Measurements from ENCODE around the gene OR8D1. TPM values are rescaled to one million over a fixed set of nuclear protein-coding genes. Genes with fewer than 3 reads are reported as not detected.

OR8D1 gene
- total and polyA plus RNA-seq, 9 donors, result not detected

DNA sequence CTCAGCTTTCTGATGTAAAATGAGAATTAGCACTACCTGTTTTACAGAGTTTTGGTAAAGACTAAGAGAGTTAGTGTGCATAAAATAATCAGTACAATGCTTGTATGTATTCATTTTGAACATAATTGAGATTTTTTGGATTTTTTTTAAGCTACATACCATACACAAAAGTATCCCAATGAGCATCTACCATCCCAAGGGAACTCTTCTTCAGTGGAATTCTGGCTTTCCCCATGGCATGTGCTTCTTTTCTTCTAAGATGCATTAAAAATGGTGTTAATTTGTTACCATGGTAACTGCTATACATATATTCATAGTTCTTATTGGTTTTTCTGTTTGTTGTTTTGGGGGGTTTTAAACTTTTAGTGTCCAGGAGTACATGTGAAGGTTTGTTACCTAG, 17.7 kb downstream of the OR8D1 start:
- TF ChIP-seq EP300 (IDR thresholded peaks at IDR 0.05) (no peak), POLR2A (IDR thresholded peaks at IDR 0.05) (no peak)
- TF ChIP-seq, protein P1, sequence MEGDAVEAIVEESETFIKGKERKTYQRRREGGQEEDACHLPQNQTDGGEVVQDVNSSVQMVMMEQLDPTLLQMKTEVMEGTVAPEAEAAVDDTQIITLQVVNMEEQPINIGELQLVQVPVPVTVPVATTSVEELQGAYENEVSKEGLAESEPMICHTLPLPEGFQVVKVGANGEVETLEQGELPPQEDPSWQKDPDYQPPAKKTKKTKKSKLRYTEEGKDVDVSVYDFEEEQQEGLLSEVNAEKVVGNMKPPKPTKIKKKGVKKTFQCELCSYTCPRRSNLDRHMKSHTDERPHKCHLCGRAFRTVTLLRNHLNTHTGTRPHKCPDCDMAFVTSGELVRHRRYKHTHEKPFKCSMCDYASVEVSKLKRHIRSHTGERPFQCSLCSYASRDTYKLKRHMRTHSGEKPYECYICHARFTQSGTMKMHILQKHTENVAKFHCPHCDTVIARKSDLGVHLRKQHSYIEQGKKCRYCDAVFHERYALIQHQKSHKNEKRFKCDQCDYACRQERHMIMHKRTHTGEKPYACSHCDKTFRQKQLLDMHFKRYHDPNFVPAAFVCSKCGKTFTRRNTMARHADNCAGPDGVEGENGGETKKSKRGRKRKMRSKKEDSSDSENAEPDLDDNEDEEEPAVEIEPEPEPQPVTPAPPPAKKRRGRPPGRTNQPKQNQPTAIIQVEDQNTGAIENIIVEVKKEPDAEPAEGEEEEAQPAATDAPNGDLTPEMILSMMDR (IDR thresholded peaks at IDR 0.05), result no peak
- Histone ChIP-seq H3K4me1 (ENCODE audit: insufficient read depth) (no peaks in the 10 kb centered on the region), H3K9me3 (no peaks in the 10 kb centered on the region), H3K36me3 (no peaks in the 10 kb centered on the region), H3K4me3 (no peak overlapping the region), H3K27ac (no peak overlapping the region), H3K27me3 (no peaks in the 10 kb centered on the region)
- intact Hi-C loops (cut with DNase I), result no loop called here
- no peak for DNase-seq

DNA sequence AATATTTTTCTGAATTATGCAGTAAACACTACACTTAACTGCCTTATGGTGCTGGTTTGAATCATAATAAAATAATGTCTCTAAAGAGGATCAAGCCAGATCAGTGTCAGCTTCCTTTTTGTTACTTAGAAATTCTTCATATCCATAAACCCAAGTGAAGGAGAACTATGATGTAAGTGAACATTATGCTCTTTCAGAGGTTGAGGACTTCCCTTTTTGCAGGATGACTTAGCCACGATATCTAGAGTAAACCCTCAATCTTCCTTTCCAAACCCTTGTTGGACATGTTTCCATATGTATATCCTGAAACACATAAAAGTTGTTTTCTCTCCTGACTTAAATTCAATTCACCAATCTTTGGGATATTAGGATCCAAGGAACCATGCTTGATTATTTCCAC, 19.1 kb downstream of the OR8D1 start:
- no peaks in the 10 kb centered on the region for H3K9me3 ChIP-seq
- intact Hi-C loops (cut with DNase I), result no loop called here
- WGBS, 3 donors, result 64 to 76% (median 75%) methylated on average over 1 of the region's 1 CpG
- H3K4me1 ChIP-seq (ENCODE audit: insufficient read depth), result no peaks in the 10 kb centered on the region
- TF ChIP-seq, protein P1 (IDR thresholded peaks at IDR 0.05), result no peak
- no peak for TF ChIP-seq POLR2A (IDR thresholded peaks at IDR 0.05)
- no peak for TF ChIP-seq EP300 (IDR thresholded peaks at IDR 0.05)
- H3K4me3 ChIP-seq, result no peak overlapping the region
- no peak overlapping the region for H3K27ac ChIP-seq
- DNase-seq, result no peak
- no peaks in the 10 kb centered on the region for H3K27me3 ChIP-seq
- H3K36me3 ChIP-seq, result no peaks in the 10 kb centered on the region

DNA sequence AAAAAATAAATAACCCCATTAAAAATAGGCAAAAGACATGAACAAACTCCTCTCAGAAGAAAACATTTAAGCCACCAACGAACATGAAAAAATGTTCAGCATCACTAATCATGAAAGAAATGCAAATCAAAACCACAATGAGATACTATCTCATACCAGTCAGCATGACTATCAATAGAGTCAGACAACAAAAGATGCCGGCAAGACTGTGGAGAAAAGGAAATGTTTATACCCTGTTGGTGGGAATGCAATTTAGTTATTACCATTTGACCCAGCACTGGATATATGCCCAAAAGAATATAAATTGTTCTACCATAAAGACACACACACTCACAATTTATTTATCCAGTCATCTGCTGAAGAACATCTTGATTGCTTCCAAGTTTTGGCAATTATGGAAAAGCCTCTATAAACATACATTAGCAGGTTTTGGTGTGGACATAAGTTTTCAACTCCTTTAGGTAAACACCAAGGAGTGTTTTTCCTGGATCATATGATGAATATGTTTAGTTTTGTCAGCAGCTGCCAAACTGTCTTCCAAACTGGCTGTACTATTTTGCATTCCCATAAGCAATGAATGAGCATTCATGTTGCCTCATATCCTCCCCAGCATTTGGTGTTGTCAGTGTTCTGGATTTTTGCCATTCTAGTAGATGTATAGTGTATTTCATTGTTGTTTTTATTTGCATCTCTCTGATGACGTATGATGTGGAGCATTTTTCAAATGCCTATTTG, 28.0 kb downstream of the OR8D1 start:
- Histone ChIP-seq H3K4me1 (ENCODE audit: insufficient read depth) (no peaks in the 10 kb centered on the region), H3K27ac (no peak overlapping the region), H3K27me3 (no peaks in the 10 kb centered on the region), H3K4me3 (no peak overlapping the region), H3K36me3 (no peaks in the 10 kb centered on the region), H3K9me3 (no peaks in the 10 kb centered on the region)
- 63 to 70% (median 63%) methylated on average over 3 of the region's 3 CpGs for WGBS, 3 donors
- TF ChIP-seq, protein P1 (IDR thresholded peaks at IDR 0.05), result no peak
- no peak for TF ChIP-seq EP300 (IDR thresholded peaks at IDR 0.05)
- no peak for TF ChIP-seq POLR2A (IDR thresholded peaks at IDR 0.05)
- intact Hi-C loops (cut with DNase I), result no loop called here
- no peak for DNase-seq

DNA sequence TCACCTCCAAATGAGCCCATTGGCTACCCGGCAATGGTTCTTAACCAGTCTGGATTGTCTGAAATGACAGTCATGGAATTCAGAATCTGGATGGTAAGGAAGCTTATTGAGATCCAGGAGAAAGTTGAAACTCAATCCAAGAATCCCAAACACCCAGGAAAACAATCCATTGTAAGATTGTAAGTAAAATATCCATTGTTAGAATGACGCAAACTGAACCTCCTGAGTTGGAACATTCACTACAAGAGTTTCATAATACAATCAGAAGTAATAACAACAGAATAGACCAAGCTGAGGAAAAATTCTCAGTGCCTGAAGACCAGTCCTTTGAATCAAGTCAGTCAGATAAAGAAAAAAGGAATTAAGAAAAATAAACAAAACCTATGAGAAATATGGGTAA, 35.5 kb downstream of the OR8D1 start:
- Histone ChIP-seq H3K27me3 (no peaks in the 10 kb centered on the region), H3K4me3 (no peak overlapping the region), H3K36me3 (no peaks in the 10 kb centered on the region), H3K9me3 (no peaks in the 10 kb centered on the region), H3K4me1 (ENCODE audit: insufficient read depth) (no peaks in the 10 kb centered on the region), H3K27ac (no peak overlapping the region)
- no peak for DNase-seq
- intact Hi-C loops (cut with DNase I), result no loop called here
- 46 to 69% (median 48%) methylated on average over 2 of the region's 2 CpGs for WGBS, 3 donors
- TF ChIP-seq, protein P1 (IDR thresholded peaks at IDR 0.05), result no peak
- no peak for TF ChIP-seq EP300 (IDR thresholded peaks at IDR 0.05)
- TF ChIP-seq POLR2A (IDR thresholded peaks at IDR 0.05), result no peak
